Erythroblast (primary cell): ENCODE results near the gene CMA1.

Experiments
- GATA1 ChIP-seq: IDR thresholded peaks from 2 replicates; pipeline ENCODE4 v1.6.1; 2011; ENCODE audit warnings: low read depth, mild to moderate bottlenecking, control low read depth, low read length, moderate library complexity
- POLR2A ChIP-seq: IDR thresholded peaks from 2 replicates; pipeline ENCODE4 v1.6.1; 2011; ENCODE audit warnings: mild to moderate bottlenecking, low read length

- no peak for TF ChIP-seq POLR2A
- no peak for TF ChIP-seq GATA1
Measured at GRCh38 chr14:24463884-24464785, 43.9 kb downstream of the CMA1 start.
